Spleen (tissue), 7 donors: Measurements from ENCODE around the gene ZMPSTE24.

Experiments used
- POLR2A ChIP-seq, 3 donors: fragments of 450-650 bp; IDR thresholded peaks; one replicate each; pipeline ENCODE4 v1.5.1; 2017; ENCODE audit warnings: antibody characterized with exemption in 3 of 3, mild to moderate bottlenecking in 1 of 3
- POLR2AphosphoS5 ChIP-seq, 3 donors: sonication (generic); formaldehyde crosslinking; IDR thresholded peaks; one replicate each; pipeline ENCODE4 v1.5.1; 2017; ENCODE audit warnings: antibody characterized with exemption in 3 of 3
- TF ChIP-seq, protein P1 (sequence below), 11 experiments: fragments of 200-600 bp in 7 of 11; fragments of 450-650 bp in 4 of 11; sonication (generic) in 4 of 11; IDR thresholded peaks in 8 of 11; conservative IDR thresholded peaks in 3 of 11; 1 replicate in 7 of 11; 2 replicates in 4 of 11; pipeline versions ENCODE4 v1.4.0 to v1.8.0; 2016 to 2021; ENCODE audit warnings: antibody characterized with exemption in 11 of 11, inconsistent platforms in 4 of 11, mild to moderate bottlenecking in 1 of 11
- donor health status: DM: no; HTN: no; CAD: no; lungs with moderate emphysema.
- donor health status: DM: no; HTN: no; CAD: no.
- donor health status: DM: no; HTN: no; CAD: no.

- TF ChIP-seq POLR2AphosphoS5 (IDR thresholded peaks at IDR 0.05) (no peak), POLR2A (IDR thresholded peaks at IDR 0.05) (no peak)
- TF ChIP-seq, protein P1, sequence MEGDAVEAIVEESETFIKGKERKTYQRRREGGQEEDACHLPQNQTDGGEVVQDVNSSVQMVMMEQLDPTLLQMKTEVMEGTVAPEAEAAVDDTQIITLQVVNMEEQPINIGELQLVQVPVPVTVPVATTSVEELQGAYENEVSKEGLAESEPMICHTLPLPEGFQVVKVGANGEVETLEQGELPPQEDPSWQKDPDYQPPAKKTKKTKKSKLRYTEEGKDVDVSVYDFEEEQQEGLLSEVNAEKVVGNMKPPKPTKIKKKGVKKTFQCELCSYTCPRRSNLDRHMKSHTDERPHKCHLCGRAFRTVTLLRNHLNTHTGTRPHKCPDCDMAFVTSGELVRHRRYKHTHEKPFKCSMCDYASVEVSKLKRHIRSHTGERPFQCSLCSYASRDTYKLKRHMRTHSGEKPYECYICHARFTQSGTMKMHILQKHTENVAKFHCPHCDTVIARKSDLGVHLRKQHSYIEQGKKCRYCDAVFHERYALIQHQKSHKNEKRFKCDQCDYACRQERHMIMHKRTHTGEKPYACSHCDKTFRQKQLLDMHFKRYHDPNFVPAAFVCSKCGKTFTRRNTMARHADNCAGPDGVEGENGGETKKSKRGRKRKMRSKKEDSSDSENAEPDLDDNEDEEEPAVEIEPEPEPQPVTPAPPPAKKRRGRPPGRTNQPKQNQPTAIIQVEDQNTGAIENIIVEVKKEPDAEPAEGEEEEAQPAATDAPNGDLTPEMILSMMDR (IDR thresholded peaks at IDR 0.05 in 8 of 11, conservative IDR thresholded peaks at IDR 0.05 in 3 of 11): no peak
Observed at GRCh38 chr1:40266786-40267535, 8.9 kb downstream of the ZMPSTE24 start.
